M059J (cell line): ENCODE data around the gene TEC. TPM values are rescaled to one million over a fixed set of nuclear protein-coding genes. Genes with fewer than 3 reads are reported as not detected.
"Not testable (repeated sequence)": the region's sequence is repeated elsewhere in the genome, so short reads cannot be mapped to it uniquely, and the experiment has no call there.

Experiments
- DNase-seq: peaks from one replicate; pipeline ENCODE4 v3.0.0-alpha.2; 2012; ENCODE audit warnings: low read depth
- total RNA-seq: library from RNA; depleted of rRNA; stranded (reverse); fragments of >200 nt; shearing (Covaris generic); gene quantifications from 2 replicates; pipeline ENCODE4 v1.2.3, GENCODE V29; 2014

The TEC gene
- total RNA-seq, 1 experiment from 2014 or later: 0.12 TPM

GRCh38 chr4:48167538-48168263, 101.9 kb downstream of the TEC start:
- DNase-seq: no peak

- DNase-seq: not testable (repeated sequence)
Observed at GRCh38 chr4:48164561-48164960, 105.1 kb downstream of the TEC start.

DNA sequence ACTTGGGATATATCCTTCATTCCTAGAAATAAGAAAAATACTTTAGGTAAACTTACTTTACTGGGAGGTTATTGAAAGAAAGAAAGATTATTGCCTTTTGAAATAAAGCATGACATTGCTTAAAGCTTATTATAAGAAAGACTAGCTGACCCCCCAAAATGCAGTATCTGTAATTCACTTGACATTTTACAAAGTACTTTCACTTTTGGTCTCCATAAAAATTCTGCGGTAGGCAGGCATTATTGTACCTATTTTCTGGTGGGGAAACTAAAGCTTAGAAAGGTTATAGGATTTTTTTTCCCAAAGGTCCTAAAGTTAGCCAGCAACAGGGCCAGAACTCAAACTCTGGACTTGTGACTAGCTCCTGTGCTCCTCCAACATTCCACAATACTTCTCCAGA, 105.9 kb downstream of the TEC start:
- DNase-seq: no peak

GRCh38 chr4:48162162-48162561, 107.5 kb downstream of the TEC start:
- peak; percentile 49 for DNase-seq

GRCh38 chr4:48157271-48157670, 112.4 kb downstream of the TEC start:
- no peak for DNase-seq

DNA sequence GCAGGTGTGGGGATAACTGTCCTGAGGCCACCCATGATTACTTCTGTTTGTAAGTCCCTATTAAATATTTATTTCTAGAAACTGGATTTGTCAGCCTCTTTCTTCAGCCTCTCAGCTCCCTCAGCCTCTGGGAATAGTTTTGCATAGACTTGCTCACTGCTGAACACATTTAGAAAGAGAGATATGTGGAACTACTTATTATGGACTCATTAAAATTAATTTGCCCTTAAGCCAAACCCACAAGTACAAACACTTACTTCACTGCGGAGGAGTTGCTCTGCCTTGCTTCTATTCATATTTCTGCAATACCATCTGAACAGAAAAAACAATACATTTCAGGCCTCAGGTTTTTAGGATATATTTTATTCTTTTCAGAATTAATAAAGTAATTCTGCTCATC, 113.2 kb downstream of the TEC start:
- DNase-seq: no peak

GRCh38 chr4:48153791-48154550, 115.7 kb downstream of the TEC start:
- no peak for DNase-seq

GRCh38 chr4:48152259-48152658, 117.4 kb downstream of the TEC start:
- no peak for DNase-seq

GRCh38 chr4:48149827-48150370, 119.7 kb downstream of the TEC start:
- no peak for DNase-seq

GRCh38 chr4:48147621-48148020, 122.0 kb downstream of the TEC start:
- no peak for DNase-seq

- DNase-seq: peak; percentile 54
Observed at GRCh38 chr4:48141048-48141447, 128.6 kb downstream of the TEC start.

DNA sequence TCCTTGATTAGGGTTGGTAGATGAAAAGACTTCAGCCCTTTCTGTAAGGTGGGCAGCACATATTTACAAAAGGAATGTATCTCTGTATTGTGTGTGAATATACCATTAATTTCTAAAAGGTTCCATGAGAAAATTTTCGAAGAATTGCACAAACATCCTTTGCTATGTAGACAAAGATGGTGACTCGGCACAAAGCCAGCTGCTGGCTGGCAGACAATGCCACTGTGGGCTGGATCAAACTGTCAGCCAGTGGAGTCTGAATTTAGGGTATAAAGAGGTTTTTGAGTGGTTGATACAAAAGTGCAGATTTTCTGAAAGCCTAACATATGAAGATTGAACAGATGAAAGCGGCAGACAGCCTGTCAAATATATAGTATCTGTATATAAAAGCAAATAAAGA, 129.9 kb downstream of the TEC start:
- DNase-seq: peak; percentile 28

DNA sequence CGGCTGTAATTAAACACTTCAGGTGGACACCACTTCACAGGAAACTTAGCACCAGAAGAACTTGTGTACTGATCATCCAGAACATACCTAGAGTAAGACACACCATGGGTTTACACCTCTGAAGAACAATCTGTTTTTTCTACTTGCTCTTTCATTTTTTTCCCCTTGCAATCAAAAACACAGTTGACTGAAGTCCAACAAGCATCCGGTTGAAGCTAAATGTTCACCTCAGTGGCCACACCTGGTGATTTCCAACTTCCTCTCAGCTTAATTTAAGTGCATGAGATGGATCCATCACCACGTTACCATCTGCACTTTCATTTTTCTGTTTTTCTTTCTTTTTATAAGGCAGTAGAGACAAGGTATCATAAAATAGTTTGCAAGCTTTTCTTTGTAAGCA, 130.7 kb downstream of the TEC start:
- DNase-seq: no peak

- DNase-seq: no peak
Observed at GRCh38 chr4:48138511-48138910, 131.1 kb downstream of the TEC start.

DNA sequence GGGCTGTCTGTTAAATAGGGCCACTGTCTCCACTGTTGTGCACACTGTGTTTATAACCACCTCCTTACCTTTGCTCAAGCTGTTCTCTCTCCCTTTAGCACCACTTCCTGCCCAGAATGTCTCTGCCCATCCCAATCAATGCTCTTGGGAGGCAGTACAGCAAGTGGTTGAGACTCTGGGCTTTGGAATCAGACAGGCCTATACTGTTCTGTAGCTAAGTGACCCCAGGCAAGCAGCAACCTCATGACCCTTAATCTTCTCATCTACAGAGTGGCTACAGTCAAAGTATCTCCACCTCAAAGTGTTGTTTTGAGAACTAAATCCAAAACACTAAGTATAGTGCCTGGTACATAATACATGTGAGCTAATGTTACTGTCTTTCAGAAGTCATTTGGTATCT, 131.8 kb downstream of the TEC start:
- no peak for DNase-seq

GRCh38 chr4:48134081-48134480, 135.6 kb downstream of the TEC start, which contains the start of gene TXK:
Gene TXK, minus strand, starts transcription at chr4:48134250. Its CDS starts 80 bp downstream, at chr4:48134170.
- DNase-seq: no peak

GRCh38 chr4:48133669-48134068, 136.0 kb downstream of the TEC start:
- DNase-seq: peak; percentile 8

GRCh38 chr4:48131736-48132135, 137.9 kb downstream of the TEC start:
- no peak for DNase-seq

- no peak for DNase-seq
Observed at GRCh38 chr4:48130100-48130499, 139.5 kb downstream of the TEC start.

GRCh38 chr4:48129307-48130014, 140.2 kb downstream of the TEC start:
- peak; percentile 7 for DNase-seq

GRCh38 chr4:48127682-48128404, 141.8 kb downstream of the TEC start:
- DNase-seq: peak; percentile 99

DNA sequence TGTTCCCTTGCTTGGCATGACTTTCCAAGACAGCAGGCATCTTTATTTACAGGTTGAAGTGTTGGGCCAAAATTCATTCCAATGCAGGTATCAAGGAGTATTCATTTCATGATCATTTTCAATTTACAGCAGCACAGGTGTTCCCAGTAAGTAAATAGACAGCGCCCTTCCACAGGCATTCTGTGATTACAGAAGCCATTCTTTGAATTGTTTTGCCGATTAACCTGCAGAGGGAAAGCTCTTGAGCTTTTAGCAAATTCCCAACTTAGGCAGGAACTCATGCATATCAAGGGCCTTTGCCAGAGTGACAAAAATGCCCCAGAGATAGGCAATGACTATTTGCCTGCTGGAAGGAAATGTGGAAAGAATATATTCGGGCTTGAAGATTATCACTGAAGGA, 142.4 kb downstream of the TEC start:
- no peak for DNase-seq
